ENCODE measurements around the gene CRTAC1.

- TF ChIP-seq CTCF (IDR thresholded peaks at IDR 0.05) = no peak
- TF ChIP-seq EP300 (IDR thresholded peaks at IDR 0.05) = no peak
- TF ChIP-seq POLR2A (IDR thresholded peaks at IDR 0.05) = no peak
Measured at GRCh38 chr10:97863808-97864207, 166.6 kb downstream of the CRTAC1 start.
